ENCODE measurements around the gene ADGRB2.

DNA sequence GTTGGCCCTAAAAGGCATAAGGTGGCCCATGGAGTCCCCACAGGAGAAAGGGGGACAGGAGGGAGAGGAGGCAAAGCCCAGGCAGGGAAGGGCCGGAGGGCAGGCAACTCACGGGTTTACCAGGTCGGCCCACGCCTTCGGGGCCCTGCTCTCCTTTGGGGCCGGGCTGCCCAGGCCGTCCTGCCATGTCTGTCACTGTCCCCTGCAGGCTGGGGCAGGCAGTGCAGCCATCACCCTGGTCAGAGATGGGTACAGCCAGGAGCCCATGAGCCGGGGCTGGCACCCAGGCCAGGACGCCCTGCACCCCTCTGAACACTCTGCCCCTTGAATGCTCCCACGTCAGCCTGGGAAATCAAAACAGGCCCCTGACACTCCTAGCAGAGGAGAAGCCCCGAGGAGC, 80.1 kb downstream of the ADGRB2 start:
- TF ChIP-seq CTCF (IDR thresholded peaks at IDR 0.05; ENCODE audit: borderline replicate concordance, extremely low read depth, low read length, poor library complexity, severe bottlenecking) (peak; percentile 49), EZH2 (IDR thresholded peaks at IDR 0.05; ENCODE audit: borderline replicate concordance, low read depth, low read length, severe bottlenecking) (no peak)

Data from DND-41 (cell line).